WI38 (cell line): ENCODE data around the gene PEX7.

Experiments
- H3K4me3 ChIP-seq: 2 replicates; pipeline ENCODE4 v1.5.1; 2011; ENCODE audit warnings: low read depth, mild to moderate bottlenecking, control low read depth, low read length
- TF ChIP-seq, protein P1 (sequence below): IDR thresholded peaks from 2 replicates; pipeline ENCODE4 v1.5.1; 2012; ENCODE audit warnings: low read depth, mild to moderate bottlenecking, control low read depth, low read length

Gene PEX7

DNA sequence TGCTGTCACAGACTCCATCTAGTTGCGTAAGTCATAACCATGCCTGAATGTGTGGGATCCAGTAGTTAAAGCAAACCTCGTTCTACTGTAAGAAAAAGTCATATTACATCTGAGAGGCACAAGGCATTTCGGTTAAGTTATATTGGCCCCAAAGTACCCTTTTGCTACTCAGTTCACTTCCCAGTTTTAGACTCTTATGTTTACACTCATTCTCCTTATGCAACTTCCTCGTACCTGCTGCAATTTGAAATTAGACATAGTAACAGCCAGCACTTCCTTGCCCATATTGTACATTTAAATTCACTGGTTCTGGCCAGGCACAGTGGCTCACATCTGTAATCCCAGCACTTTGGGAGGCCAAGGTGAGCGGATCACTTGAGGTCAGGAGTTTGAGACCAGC lies 37.0 kb downstream of the PEX7 start:
- H3K4me3 ChIP-seq = no peak overlapping the region
- TF ChIP-seq, protein P1, sequence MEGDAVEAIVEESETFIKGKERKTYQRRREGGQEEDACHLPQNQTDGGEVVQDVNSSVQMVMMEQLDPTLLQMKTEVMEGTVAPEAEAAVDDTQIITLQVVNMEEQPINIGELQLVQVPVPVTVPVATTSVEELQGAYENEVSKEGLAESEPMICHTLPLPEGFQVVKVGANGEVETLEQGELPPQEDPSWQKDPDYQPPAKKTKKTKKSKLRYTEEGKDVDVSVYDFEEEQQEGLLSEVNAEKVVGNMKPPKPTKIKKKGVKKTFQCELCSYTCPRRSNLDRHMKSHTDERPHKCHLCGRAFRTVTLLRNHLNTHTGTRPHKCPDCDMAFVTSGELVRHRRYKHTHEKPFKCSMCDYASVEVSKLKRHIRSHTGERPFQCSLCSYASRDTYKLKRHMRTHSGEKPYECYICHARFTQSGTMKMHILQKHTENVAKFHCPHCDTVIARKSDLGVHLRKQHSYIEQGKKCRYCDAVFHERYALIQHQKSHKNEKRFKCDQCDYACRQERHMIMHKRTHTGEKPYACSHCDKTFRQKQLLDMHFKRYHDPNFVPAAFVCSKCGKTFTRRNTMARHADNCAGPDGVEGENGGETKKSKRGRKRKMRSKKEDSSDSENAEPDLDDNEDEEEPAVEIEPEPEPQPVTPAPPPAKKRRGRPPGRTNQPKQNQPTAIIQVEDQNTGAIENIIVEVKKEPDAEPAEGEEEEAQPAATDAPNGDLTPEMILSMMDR = no peak

DNA sequence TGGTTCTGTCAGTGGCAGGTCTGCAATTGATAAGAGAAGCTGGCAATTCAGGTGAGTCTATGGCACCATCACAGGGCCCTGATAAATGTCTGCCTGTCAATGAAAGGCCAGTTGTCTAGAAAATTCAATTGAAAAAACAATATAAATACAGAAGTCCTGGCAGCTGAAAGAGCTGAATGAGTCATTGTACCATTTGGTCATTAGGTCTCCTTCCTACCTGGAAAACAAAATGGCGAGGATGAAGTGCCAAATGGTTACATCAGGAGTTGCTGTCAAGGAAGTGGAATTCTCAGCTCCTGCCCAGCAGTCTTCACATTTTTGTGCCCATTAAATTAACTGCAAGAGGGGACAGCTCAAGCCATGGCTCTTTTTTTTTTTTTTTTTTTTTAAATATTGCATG lies 37.7 kb downstream of the PEX7 start:
- TF ChIP-seq, protein P1 = no peak
- no peak overlapping the region for H3K4me3 ChIP-seq

DNA sequence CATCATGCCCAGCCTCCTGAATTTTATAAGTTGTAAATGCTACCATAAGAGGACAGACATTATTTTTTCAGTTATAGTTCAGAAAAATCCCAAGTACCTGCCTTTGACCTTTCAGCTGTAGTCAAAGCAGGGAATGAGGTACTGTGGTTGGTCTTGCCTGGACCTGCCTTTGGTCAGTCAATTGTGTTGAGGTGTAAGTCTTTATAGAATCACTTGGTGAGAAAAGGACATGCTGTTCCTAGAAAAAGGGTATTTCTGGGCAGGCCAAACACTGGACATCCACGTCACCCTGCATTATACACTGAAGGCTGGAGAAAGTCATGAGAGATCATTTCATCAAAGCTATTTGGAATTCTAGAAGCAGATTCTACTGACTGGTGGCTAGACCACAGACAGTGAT lies 40.3 kb downstream of the PEX7 start:
- TF ChIP-seq, protein P1 = no peak
- H3K4me3 ChIP-seq = no peak overlapping the region

DNA sequence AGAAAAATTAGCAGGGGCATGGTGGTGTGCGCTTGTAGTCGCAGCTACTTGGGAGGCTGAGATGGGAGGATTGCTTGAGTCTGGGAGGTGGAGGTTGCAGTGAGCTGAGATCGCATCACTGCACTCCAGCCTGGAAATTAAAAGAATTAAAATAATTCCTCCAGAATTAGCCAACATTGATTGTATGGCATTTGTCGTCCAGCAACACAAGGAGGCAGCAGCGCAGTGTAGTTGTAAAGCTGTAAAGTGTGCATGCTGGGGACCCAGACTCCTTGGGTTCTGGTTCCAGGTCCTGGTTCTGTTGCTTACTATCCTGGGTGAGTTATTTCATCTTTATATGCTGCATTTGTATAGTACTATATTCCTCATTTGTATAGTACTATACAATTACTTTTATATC lies 41.4 kb downstream of the PEX7 start:
- H3K4me3 ChIP-seq = no peak overlapping the region
- TF ChIP-seq, protein P1 = no peak

DNA sequence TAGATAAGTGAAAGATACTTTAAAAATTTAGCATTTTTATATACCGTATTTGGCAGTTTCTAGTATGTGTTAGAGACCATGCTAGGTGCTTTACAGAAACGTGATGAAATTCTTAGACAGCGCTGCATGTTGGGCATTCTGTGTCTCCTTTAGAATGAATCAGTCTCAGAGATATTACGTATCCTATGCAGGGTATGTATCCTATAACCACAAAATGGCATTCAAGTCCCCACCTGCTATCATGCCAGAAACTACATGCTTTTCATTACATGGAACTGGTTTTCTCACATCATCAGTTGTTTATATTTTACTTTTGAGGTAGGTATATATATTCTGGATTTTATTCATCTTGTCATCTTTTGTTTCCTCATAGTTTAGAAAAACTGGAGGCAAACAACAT lies 42.3 kb downstream of the PEX7 start:
- no peak overlapping the region for H3K4me3 ChIP-seq
- TF ChIP-seq, protein P1 = no peak

DNA sequence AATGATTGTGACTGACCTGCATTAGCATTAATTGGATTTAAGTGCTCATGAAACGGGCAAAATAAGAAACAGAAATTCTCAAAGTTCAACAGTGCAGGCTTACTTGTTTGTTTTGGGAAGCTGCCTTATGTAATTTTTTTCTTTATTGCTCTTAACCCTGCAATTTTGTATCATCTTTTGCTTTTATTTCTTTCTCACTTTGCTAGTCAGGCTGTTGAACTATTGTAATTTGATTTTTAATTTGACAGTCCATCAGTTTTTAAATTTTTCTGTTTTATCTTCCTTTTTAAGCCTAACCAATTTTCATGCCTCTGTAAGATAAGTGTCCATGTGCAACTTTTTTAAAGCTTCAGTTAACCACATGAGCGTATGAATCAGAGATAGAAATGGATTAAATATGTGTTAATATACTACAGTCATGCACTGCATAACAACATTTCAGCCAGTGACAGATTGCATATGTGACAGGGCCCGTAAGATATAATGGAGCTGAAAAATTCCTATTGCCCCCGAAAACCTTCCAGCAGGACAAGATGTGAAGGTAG lies 44.6 kb downstream of the PEX7 start:
- TF ChIP-seq, protein P1 = no peak
- H3K4me3 ChIP-seq = no peak overlapping the region

DNA sequence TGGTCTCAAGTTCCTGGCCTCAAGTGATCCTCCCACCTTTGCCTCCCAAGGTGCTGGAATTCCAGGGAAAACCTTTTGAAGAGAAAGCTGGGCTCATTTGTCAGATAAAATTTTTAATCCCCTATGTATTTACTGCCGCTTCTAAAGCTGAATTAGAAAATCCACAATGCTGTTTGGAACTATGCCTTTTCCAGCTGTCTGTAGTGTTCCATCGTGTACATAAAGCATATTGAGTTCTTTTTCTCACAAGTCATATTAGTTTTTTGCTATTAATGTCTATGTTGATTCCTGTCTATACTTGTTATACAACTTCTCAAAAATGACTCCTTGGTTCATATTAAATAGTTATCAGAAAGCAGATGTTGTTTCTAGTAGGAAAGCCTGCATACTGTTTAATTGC lies 47.1 kb downstream of the PEX7 start:
- no peak overlapping the region for H3K4me3 ChIP-seq
- TF ChIP-seq, protein P1 = no peak
